WERI-Rb-1 (cell line): Measurements from ENCODE around the gene CACNA2D1.

ENCODE experiments used
- DNase-seq: peaks from one replicate; pipeline ENCODE4 v3.0.0-alpha.2; 2020
- H3K27ac ChIP-seq: fragments of 250-450 bp; sonication (Bioruptor Pico); 2 replicates; pipeline ENCODE4 v1.5.1; 2020; ENCODE audit warnings: mild to moderate bottlenecking, moderate library complexity
- H3K27me3 ChIP-seq: fragments of 250-450 bp; sonication (Bioruptor Pico); 2 replicates; pipeline ENCODE4 v1.5.1; 2021; ENCODE audit warnings: mild to moderate bottlenecking, low read depth, moderate library complexity; ENCODE audit not compliant: insufficient read depth, severe bottlenecking
- H3K36me3 ChIP-seq: fragments of 250-450 bp; sonication (Bioruptor Pico); 2 replicates; pipeline ENCODE4 v1.5.1; 2020; ENCODE audit warnings: mild to moderate bottlenecking, moderate library complexity
- H3K4me3 ChIP-seq: 2 replicates; pipeline ENCODE4 v1.5.1; 2011; ENCODE audit warnings: low read depth, mild to moderate bottlenecking, control low read depth, low read length
- H3K9me3 ChIP-seq: fragments of 250-450 bp; sonication (Bioruptor Pico); 2 replicates; pipeline ENCODE4 v1.5.1; 2021; ENCODE audit warnings: mild to moderate bottlenecking, moderate library complexity; ENCODE audit not compliant: severe bottlenecking
- CTCF ChIP-seq: IDR thresholded peaks from 2 replicates; pipeline ENCODE4 v1.5.1; 2011; ENCODE audit warnings: low read depth, mild to moderate bottlenecking, control low read depth, inconsistent platforms, low read length

The CACNA2D1 gene

GRCh38 chr7:82249979-82250378 lies 193.6 kb downstream of the CACNA2D1 start:
- Histone ChIP-seq H3K36me3 (no peaks in the 10 kb centered on the region), H3K27ac (no peak overlapping the region), H3K9me3 (no peaks in the 10 kb centered on the region), H3K4me3 (no peak overlapping the region), H3K27me3 (no peaks in the 10 kb centered on the region)
- DNase-seq, result no peak
- TF ChIP-seq CTCF, result no peak

DNA sequence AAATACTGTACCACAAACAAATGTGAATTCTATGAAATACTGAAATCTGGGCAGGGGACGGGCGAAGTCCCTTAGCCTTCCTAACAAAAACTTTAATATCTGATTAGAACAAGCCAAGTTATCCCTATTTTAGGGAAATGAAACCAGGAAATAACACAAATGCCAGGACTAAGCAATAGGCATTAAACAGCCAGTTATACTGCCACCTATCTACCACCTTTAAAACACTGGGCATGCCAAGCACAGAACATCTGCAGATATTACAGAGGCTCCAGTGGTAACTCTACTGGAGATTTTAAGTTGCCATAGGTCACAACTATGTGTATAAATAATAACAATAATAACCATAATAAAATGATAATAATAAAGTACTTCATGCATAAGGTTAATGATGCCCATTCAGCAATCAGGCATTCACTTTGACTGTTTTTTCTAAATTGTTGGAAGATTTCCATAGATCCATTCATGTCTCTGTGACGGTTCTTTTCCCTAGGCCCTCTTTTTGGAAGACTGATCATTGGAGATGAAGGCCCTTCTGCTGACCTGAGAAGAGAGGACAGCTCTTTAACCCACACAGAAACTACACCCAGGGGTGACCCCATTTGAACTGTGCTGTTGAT lies 195.7 kb downstream of the CACNA2D1 start:
- H3K36me3 ChIP-seq, result no peaks in the 10 kb centered on the region
- peak; percentile 40 for TF ChIP-seq CTCF
- no peaks in the 10 kb centered on the region for H3K9me3 ChIP-seq
- H3K27ac ChIP-seq, result no peak overlapping the region
- no peak overlapping the region for H3K4me3 ChIP-seq
- H3K27me3 ChIP-seq, result no peaks in the 10 kb centered on the region
- no peak for DNase-seq

GRCh38 chr7:82244947-82245517 lies 198.5 kb downstream of the CACNA2D1 start:
- no peak overlapping the region for H3K4me3 ChIP-seq
- TF ChIP-seq CTCF, result no peak
- no peaks in the 10 kb centered on the region for H3K9me3 ChIP-seq
- H3K27me3 ChIP-seq, result no peaks in the 10 kb centered on the region
- no peak overlapping the region for H3K27ac ChIP-seq
- DNase-seq, result no peak
- no peaks in the 10 kb centered on the region for H3K36me3 ChIP-seq

DNA sequence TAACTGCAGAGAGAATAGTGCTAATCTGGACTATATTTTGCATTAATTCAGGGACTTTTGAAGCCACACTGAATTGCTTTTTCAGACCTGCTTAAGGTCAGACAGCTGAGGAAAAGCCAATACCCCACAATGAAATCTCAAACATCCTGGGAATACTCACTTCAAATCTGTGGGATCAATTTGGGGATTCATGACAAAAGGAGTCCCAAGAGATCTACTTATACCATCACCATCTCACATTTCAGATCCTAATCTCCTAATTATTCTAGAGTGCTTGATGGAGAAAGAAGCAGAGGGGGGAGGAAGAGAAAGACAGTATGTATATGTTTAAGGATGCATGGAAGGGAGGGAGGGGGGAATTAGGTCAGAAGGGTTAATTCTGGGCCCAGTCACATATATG lies 202.2 kb downstream of the CACNA2D1 start:
- Histone ChIP-seq H3K4me3 (no peak overlapping the region), H3K27ac (no peak overlapping the region), H3K36me3 (no peaks in the 10 kb centered on the region), H3K9me3 (no peaks in the 10 kb centered on the region), H3K27me3 (no peaks in the 10 kb centered on the region)
- TF ChIP-seq CTCF, result no peak
- DNase-seq, result no peak

- no peak for DNase-seq
- Histone ChIP-seq H3K27me3 (no peaks in the 10 kb centered on the region), H3K27ac (no peak overlapping the region), H3K9me3 (no peaks in the 10 kb centered on the region), H3K36me3 (no peaks in the 10 kb centered on the region), H3K4me3 (no peak overlapping the region)
- no peak for TF ChIP-seq CTCF
Measured at GRCh38 chr7:82235713-82236112, 207.9 kb downstream of the CACNA2D1 start.
